Gastrocnemius medialis (tissue), 4 donors: ENCODE data around the gene TFAP2A.

Source experiments
- POLR2A ChIP-seq, 2 donors: fragments of 450-650 bp; IDR thresholded peaks; one replicate each; pipeline ENCODE4 v1.6.1; 2017; ENCODE audit warnings: antibody characterized with exemption in 2 of 2, mild to moderate bottlenecking in 2 of 2, moderate library complexity in 2 of 2
- TF ChIP-seq, protein P1 (sequence below), 5 experiments: fragments of 450-650 bp in 3 of 5; fragments of 200-600 bp in 2 of 5; sonication (generic) in 2 of 5; IDR thresholded peaks in 4 of 5; conservative IDR thresholded peaks in 1 of 5; 1 replicate in 4 of 5; 2 replicates in 1 of 5; pipeline ENCODE4 v1.5.1; 2016 to 2019; ENCODE audit warnings: antibody characterized with exemption in 5 of 5, mild to moderate bottlenecking in 3 of 5, moderate library complexity in 3 of 5

DNA sequence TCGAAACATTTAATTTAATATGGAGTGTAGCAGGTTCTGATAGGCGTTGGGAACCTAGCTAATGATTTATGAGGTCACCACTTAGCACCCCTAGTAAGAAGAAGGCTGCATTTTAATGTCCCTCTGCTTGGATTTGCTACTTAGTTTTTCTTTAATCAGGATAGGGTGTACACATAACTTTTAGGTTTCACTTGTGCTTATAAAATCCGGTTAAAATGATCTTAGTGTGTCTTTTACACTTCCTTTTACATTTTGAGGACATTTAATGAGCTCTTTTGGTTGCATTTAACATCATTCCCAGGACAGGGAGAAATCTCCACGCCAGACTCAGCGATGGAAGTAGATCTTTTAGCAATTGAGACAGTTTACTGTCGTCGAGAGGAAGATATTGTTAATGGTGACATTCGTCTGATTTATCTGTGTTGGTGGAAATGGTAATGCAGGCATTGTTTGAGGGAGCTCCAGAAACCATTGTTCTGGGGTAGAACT lies 5.6 kb downstream of the TFAP2A start:
- TF ChIP-seq POLR2A (IDR thresholded peaks at IDR 0.05) = no peak
- TF ChIP-seq, protein P1, sequence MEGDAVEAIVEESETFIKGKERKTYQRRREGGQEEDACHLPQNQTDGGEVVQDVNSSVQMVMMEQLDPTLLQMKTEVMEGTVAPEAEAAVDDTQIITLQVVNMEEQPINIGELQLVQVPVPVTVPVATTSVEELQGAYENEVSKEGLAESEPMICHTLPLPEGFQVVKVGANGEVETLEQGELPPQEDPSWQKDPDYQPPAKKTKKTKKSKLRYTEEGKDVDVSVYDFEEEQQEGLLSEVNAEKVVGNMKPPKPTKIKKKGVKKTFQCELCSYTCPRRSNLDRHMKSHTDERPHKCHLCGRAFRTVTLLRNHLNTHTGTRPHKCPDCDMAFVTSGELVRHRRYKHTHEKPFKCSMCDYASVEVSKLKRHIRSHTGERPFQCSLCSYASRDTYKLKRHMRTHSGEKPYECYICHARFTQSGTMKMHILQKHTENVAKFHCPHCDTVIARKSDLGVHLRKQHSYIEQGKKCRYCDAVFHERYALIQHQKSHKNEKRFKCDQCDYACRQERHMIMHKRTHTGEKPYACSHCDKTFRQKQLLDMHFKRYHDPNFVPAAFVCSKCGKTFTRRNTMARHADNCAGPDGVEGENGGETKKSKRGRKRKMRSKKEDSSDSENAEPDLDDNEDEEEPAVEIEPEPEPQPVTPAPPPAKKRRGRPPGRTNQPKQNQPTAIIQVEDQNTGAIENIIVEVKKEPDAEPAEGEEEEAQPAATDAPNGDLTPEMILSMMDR (IDR thresholded peaks at IDR 0.05 in 4 of 5, conservative IDR thresholded peaks at IDR 0.05 in 1 of 5) = no peak
